Measurements from ENCODE around the gene WDR18.
"Not testable (repeated sequence)": the region's sequence is repeated elsewhere in the genome, so short reads cannot be mapped to it uniquely, and the experiment has no call there.

WDR18 gene

DNA sequence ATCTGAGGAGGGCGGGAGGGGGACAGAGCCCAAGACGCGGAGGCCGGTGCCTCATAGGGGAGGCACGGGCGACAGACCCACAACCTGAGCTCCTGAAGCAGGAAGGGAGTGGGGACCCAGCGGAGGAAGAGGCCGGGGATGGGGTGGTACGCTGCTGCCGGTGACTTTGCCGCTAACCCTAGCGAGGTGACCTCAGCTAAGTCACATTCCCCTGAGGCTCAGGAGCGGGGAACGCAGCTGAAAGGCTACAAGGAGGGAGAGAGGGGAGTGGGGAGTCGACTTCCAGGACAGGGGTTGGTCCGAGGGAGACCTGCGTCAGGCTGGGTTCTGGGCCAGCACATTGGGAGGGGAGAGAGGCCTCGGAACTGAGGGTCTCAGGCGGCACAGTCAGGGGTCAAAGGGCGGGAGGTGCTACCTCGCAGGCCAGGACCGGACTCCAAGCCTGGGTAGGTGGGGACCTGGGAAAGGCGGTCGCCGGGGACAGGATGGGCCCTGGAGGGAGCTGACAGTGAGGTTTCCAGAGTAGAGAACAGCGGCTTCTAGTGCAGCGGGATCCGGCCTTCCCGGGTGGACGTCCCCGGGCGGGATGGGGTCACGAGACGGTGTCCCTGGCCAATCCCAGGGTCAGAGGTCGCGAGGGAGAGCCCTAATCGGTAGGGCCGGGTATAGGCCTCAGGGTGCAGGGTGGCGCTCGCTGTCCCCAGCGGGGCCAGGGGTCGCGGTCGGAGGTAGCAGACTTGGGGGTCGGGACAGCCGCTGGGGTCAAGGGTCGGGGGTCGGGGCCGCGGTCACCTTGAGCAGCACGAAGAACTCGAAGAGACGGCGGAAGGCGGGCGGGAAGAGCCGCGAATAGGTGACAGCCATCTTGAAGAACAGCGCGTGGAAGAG lies 36.1 kb downstream of the WDR18 start:
- Histone ChIP-seq H3K4me3 (ENCODE audit: low read depth, low read length) (peak overlapping the region; percentile 69), H3K27ac (peak overlapping the region; percentile 89), H3K27me3 (ENCODE audit: insufficient read depth, low read depth, severe bottlenecking) (no peaks in the 10 kb centered on the region), H3K36me3 (peaks cover 24% of the 10 kb centered on the region), H3K9me3 (ENCODE audit: severe bottlenecking) (no peaks in the 10 kb centered on the region)
- no peak for DNase-seq
- TF ChIP-seq CTCF (IDR thresholded peaks at IDR 0.05; ENCODE audit: low read depth, low read length), result no peak

- Histone ChIP-seq H3K9me3 (ENCODE audit: severe bottlenecking) (no peaks in the 10 kb centered on the region), H3K27me3 (ENCODE audit: insufficient read depth, low read depth, severe bottlenecking) (no peaks in the 10 kb centered on the region), H3K27ac (peak within 1 kb of the TSS; percentile 89), H3K36me3 (peaks cover 24% of the 10 kb centered on the region), H3K4me3 (ENCODE audit: low read depth, low read length) (peak within 1 kb of the TSS; percentile 69)
- peak; percentile 98 for DNase-seq
- TF ChIP-seq CTCF (IDR thresholded peaks at IDR 0.05; ENCODE audit: low read depth, low read length), result no peak
Observed at GRCh38 chr19:1020868-1021425, 36.8 kb downstream of the WDR18 start, which contains the start of gene TMEM259. TSS of gene TMEM259 (minus strand) at chr19:1021123. CDS start at chr19:1020996, 127 bp downstream.

DNA sequence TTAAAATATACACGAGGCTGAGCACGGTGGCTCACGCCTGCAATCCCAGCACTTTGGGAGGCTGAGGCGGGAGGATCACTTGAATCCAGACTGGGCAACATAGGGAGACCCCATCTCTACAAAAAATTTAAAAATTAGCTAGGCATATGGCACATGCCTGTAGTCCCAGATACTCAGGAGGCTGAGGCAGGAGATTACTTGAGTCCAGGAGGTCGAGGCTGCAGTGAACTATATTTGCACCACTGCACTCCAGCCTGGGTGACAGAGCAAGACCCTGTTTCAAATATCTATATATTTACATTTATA lies 39.7 kb downstream of the WDR18 start:
- not testable (repeated sequence) for DNase-seq; H3K36me3 ChIP-seq; H3K4me3 ChIP-seq (ENCODE audit: low read depth, low read length); H3K27me3 ChIP-seq (ENCODE audit: insufficient read depth, low read depth, severe bottlenecking); H3K9me3 ChIP-seq (ENCODE audit: severe bottlenecking); H3K27ac ChIP-seq

- not testable (repeated sequence) for H3K36me3 ChIP-seq; H3K9me3 ChIP-seq (ENCODE audit: severe bottlenecking); H3K4me3 ChIP-seq (ENCODE audit: low read depth, low read length); H3K27me3 ChIP-seq (ENCODE audit: insufficient read depth, low read depth, severe bottlenecking); H3K27ac ChIP-seq; DNase-seq
Observed at GRCh38 chr19:1025080-1025479, 40.9 kb downstream of the WDR18 start.

DNA sequence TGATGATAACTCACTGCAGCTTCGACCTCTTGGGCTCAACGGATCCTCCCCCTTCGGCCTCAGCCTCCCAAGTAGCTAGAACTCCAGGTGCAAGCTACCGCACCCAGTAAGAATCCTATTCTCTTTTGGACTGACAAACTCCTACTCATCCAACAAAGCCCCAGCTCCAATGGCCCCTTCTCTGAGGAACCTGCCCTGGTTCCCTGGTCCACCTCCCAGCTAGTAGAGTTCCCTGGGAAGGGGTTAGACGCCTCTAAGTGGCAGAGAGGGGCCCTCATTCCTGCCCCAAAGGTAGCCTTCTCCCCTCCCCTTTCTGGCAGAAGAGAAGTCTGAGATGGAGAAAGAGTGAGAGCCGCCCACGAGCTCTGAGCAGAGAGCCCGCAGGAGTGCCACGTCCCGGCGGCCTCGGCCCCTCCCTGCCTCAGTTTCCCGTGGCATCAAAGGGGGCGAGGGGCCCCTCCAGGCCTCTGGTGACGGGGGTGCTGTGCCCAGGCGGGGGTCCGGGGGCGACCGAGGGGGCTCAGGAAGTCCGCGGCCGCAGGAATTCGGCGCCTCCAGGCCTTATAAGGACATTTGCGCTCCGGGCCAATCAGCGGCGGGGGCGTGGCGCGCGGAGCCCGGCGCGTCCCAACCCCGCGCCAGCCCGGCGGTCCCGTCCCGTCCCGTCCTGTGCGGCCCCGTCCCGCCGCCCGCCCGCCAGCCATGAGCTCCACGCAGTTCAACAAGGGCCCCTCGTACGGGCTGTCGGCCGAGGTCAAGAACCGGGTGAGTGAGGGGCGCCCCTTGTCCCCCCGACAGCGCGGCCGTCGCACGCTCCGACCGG lies 42.0 kb downstream of the WDR18 start, which contains the start of gene CNN2:
Gene CNN2, plus strand, starts transcription at position 649 of the 823 bp plus-strand sequence. Its CDS starts 54 bp downstream, at position 703.
- peak; percentile 71 for DNase-seq
- no peak for TF ChIP-seq CTCF (IDR thresholded peaks at IDR 0.05; ENCODE audit: low read depth, low read length)

GRCh38 chr19:1026783-1027649 lies 42.9 kb downstream of the WDR18 start:
- H3K4me3 ChIP-seq (ENCODE audit: low read depth, low read length), result peak overlapping the region; percentile 73
- no peaks in the 10 kb centered on the region for H3K9me3 ChIP-seq (ENCODE audit: severe bottlenecking)
- H3K27ac ChIP-seq, result peak overlapping the region; percentile 89
- peaks cover 9% of the 10 kb centered on the region for H3K36me3 ChIP-seq
- TF ChIP-seq CTCF (IDR thresholded peaks at IDR 0.05; ENCODE audit: low read depth, low read length), result no peak
- no peaks in the 10 kb centered on the region for H3K27me3 ChIP-seq (ENCODE audit: insufficient read depth, low read depth, severe bottlenecking)
- peak; percentile 38 for DNase-seq

More for the DNA sequence above, 42.0 kb downstream of the WDR18 start, which contains the start of gene CNN2:
- no peaks in the 10 kb centered on the region for H3K9me3 ChIP-seq (ENCODE audit: severe bottlenecking)
- peak within 1 kb of the TSS; percentile 73 for H3K4me3 ChIP-seq (ENCODE audit: low read depth, low read length)
- H3K36me3 ChIP-seq, result peaks cover 4% of the 10 kb centered on the region
- H3K27me3 ChIP-seq (ENCODE audit: insufficient read depth, low read depth, severe bottlenecking), result no peaks in the 10 kb centered on the region
- H3K27ac ChIP-seq, result peak within 1 kb of the TSS; percentile 89

All from WERI-Rb-1 (cell line).